GM21717 (cell line): ENCODE data around the gene SNX13.

Experiments
- ATAC-seq: cut with Tn5 transposase; IDR thresholded peaks from one replicate; pipeline ENCODE4 v1.9.1; 2021; ENCODE audit warnings: mild to moderate bottlenecking, moderate library complexity; ENCODE audit not compliant: unreplicated experiment

SNX13 gene

DNA sequence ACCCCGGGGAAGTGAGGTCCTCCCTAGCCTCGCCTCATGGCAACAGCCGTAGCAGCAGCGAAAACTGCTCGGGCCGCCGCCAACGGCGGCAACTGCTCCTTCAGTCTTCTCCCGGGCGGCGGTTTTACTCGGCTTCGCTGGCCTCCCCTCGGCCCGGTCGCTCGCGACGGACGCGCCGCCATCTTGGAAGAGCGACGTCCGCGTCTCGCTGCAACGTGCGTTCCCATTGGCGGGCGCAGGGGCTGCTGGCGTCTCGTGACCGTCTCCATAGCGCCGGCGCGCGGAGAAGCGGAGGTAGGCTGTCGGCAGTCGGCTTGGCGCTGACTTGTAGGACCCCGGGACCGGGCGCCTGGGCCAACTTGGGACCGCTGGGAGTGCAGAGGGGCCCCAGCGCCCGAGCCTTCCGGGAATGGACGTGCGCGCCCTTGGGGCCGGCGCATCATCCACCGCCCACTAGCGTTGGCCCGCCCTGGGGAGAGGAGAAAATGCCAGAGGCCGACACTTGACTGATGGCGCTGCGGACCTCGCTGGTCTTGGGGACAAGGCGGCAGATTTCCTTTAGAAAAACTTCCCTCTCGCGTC, at the start of gene SNX13:
TSS of gene SNX13 (minus strand) at position 193 of the 582 bp plus-strand sequence. CDS start 199 bp downstream, outside the sequence.
- peak; percentile 93 for ATAC-seq

GRCh38 chr7:17989546-17989945, 49.3 kb upstream of the SNX13 start:
- no peak for ATAC-seq

DNA sequence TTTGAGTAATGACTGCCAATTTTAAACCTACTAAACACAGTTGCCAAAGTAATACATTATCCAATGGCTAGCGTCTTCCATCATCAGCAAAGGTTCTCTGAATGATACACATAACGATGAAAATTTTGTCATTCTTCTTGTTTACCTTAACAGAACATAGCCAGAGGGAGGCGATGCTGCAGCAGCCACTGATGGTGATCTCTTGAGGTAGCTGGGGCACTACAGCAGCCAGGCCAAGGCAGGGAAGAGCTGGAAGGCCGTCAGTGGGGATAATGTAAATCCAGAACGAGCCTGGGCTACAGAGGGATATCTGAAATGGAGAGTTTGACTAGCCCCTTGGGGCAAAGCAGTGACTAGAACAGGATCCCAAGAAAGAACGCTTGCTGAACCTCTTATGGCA, 48.6 kb upstream of the SNX13 start:
- ATAC-seq = no peak

GRCh38 chr7:17988141-17988540, 47.8 kb upstream of the SNX13 start:
- no peak for ATAC-seq

GRCh38 chr7:17986851-17987250, 46.6 kb upstream of the SNX13 start:
- no peak for ATAC-seq

DNA sequence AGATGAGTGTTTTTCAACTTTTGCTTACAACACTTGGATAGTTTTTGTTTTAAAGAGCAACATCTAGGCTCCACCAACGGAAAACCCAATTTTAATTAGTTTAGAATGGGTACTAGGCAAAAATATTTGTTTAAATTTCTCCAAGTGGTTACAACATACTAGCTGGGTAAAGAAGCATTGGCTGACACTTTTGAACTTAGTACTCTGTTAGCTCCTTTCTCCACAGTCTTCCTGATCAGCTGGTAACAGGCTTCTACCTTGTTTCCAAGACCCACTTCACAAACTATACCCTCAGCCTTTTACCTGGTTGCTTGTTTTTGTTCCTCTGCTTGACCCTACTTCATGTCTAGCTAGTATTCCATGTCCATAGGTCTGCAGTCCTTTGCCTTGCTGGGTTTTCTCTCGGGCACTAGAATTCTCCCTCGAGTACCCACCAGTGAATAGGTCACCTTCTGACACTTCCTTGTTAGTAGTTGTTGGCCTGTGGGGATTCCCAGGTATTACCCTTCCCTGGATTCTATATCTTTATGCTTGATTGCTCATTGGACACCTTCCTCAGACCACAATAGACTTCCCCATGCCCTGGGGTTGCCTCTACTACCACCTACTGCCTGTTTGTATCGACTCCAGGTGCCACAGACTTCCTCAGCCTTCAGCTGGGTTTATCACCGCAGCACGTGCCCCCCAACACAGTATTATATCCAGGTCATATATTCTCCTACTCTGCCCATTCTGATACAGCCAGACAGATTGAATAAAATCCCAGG, 45.4 kb upstream of the SNX13 start:
- no peak for ATAC-seq

DNA sequence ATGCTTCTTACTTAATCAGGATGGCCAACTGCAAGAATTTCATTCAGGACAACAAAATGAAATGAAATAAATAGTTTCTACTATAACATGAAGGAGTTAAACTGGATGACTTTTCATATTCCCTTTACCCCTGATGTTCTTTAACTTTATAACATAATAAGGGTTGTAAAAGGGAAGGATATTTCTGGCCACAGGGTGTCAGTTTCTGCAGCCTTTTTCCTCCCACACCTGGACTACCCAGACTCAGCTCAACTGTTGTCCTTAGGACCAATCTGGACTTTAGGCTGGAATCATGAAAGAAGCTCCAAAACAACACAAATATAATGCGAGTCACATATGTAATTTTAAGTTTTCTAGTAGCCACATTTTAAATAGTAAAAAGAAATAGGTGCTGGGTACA, 44.0 kb upstream of the SNX13 start:
- no peak for ATAC-seq

DNA sequence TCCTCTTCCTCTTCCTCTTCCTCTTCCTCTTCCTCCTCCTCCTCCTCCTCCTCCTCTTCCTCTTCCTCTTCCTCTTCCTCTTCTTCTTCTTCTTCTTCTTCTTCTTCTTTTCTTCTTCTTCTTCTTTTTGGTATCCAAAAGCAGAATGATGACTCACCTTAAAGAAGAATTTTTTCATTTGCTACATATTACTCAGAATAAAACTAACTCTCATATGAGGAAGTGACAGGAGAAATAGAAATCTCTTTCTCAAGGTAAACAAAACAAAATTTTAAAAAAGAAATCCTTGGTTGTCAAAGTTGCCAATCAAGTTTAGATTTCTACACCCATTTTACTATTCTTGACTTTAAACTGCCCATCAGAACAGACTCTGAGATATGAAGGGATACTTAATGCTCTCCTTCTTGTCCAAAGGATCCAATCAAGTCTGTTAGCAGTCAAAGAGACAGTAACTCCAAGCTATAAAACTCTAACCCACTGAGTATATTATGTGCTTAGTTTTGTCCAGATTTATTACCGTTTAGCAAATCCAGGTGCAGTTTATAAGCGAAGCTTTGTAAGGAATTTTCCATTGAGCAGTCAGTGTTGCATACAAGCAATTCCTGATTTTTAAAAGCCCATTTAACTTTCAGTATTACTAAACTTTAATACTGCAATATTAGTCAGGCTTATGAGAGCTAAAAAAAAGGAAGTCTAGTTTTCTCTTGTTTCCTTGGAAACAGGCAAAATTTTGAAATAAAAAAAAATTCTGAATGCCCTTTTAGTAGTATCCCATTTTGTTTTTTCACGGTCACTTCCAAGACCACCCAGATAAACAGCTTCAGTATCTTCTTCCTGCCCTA, 43.1 kb upstream of the SNX13 start:
- ATAC-seq = no peak

DNA sequence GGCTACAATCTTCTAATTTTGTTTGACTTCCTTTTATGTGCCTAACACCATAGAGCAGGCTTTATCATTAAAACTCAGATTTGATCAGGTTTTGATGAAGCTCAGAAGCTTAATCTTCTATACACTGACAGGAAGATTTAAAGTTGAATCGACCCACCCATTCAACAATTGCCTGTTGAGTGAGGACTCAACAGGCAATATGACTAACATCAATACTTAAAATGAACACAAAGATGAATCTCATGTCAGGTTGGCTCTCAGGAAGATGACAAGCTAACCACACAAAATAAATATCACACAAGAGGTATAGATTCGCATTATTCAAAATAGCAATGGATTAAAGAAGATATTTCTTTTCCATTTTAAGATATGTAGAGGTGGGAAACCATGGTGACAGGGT, 36.7 kb upstream of the SNX13 start:
- ATAC-seq = no peak

DNA sequence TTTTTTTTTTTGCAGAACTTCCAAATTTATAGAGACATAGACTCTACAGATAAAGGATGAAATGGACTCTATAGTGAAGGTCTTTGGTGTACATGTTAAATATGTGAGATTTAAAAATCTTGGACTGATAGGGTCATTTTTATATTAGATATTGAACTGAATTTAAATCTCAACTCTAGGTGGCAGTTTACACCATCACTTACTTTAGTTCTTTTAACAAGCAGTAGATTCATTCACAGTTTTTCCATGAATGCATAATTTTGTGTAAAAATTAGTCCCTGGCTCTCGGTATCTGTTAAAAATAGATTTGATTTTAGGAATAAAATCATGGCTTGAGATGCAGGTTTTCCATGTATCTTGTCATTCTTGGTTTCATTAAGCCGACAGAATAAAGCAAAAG, 31.1 kb upstream of the SNX13 start:
- ATAC-seq = no peak

DNA sequence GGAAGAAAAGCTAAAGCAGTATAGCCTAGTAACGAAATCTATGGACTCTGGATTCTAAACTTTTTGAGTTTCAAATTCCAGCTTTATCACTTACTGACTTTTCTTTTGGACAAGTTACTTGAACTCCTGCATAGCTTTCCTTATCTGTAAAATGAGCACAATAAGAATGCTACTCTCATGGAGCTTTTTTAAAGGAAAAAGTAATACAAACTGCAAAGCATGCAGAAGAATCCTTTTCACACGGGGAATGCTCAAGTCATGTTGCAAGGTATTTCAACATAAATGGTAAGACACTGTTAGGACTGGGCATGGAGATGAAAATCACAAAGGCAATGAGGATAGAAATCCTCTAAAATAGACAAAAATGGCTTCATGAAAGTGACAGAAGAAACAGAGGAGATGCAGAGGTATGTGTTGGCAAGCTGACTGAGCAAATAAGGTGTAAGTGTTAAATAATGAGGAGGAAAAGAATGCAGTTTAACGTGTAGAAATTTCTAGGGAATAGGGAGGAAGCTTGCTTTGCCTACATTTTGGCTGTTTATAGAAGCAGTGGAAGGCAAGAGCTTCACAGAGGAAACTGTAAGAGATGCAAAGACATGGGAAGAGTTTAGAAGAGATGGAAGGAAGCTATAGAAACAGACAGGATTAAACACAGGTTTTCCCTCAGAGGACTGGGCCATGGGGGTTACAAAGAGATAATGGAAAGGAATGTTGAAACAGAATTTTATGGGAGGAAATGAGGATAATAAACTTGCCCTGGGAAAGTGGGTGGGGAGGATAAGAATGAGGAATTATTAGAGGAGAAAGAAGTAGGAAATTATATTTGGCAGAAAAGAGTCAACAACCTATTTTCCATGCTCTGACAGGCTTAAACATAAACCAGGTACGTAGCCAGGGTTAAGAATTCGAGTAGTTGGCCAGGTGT, 28.8 kb upstream of the SNX13 start:
- no peak for ATAC-seq

DNA sequence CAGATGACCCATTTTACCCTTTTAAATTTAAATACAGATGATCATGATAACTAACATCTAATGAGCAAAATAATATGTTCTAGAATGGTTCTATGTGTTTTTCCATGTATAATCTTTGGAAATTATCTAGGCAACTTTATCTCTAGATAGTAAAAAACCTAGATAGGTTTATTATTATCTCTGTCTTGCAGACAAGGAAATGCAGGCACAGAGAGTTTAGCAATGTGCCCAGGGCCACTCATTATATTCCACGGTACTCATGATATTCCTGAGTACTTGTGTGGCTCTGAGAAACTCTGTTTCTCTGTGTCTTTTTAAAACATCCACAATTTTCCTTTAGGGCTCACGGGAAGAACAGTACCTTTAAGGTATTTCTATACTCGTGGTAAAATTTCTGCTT, 26.4 kb upstream of the SNX13 start:
- ATAC-seq = no peak

- ATAC-seq = no peak
These were observed 25.3 kb upstream of the SNX13 start for GRCh38 chr7:17965603-17966002.

DNA sequence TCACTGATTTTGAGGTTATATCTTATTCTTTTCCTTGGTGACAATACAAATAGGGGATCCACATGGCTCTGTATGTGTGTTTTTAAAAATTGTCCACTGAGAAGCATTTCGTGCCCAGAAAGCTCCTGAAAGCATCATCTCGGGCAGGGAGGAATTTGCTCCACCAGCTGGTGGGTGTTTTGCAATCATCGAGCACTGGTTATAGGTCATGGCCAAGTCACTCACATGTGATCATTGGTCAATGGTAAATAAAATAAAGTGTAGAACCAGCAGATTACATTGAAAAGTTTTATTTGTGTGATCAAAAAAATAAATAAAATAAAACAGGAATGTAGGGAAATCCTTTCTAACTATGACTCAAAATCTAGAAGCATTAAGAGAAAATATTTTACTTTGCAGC, 23.0 kb upstream of the SNX13 start:
- no peak for ATAC-seq

GRCh38 chr7:17962652-17963051, 22.4 kb upstream of the SNX13 start:
- no peak for ATAC-seq

GRCh38 chr7:17957871-17958270, 17.6 kb upstream of the SNX13 start:
- no peak for ATAC-seq

GRCh38 chr7:17952387-17952786, 12.1 kb upstream of the SNX13 start:
- ATAC-seq = peak; percentile 100

DNA sequence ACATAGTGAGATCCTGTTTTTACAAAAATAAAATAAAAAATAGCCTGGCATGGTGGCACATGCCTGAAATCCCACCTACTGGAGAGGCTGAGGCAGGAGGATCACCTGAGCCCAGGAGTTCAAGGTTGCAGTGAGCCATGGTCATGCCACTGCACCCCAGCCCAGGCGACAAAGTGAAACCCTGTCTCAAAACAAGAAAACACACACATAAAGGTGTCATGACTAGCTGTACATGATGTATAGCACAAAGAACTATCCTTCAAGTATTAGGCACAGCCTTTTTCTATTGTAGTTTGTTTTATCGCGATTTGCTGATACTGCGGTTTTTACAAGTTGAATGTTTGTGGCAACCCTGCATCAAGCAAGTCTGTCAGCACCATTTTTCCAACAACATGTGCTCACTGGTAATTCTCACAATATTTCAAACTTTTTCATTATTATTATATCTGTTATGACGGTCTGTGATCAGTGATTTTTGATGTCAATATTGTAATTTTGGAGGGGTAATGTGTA, 11.5 kb upstream of the SNX13 start:
- no peak for ATAC-seq

DNA sequence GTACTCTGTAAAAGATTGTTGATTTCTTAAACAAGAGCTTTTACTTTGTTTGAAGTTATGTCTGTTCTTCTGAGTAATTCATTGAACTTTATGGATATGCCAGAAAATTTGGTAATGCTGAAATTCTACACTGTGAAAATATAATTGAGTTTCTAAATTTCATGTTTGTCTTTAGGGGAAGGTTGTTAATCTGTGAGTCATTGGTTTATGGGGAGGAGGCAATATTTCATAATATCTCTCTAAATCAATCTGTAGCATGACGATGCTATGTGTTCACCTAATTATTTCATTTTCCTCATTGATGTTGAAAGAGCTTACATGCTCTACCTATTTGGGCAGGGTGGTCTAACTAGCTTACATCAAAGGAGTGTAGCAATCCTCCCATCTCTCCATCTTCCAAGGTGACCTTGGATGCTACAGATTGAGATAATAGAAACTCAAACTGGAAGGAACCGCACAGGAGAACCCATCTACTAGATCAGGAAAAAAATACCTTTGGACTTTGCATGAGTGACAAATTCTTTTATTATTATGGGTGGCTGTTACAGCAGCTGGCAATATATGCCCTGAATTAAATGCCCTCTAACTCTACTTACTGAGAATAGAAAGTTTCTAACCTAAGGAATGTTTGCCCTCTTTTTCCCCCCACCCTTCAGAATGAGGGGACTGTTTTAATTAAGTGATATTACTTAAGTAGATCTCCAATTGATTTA, 8.4 kb upstream of the SNX13 start:
- no peak for ATAC-seq

GRCh38 chr7:17947620-17948019, 7.3 kb upstream of the SNX13 start:
- ATAC-seq = no peak
